MCF 10A (cell line): ENCODE results near the gene LMTK2. TPM values are rescaled to one million over a fixed set of nuclear protein-coding genes. Genes with fewer than 3 reads are reported as not detected.

Experiments
- BruUV-seq: library from RNA; stranded (reverse); fragments of 400-500 nt; replicated peaks from 2 replicates; lab custom pipeline; 2021; lab: Mats Ljungman, UMichigan
- CTCF ChIA-PET: fragments of 300-600 bp; sonication (Branson Sonifier 250); formaldehyde crosslinking; extraction: SDS; loops from one replicate; lab custom pipeline; 2021; ENCODE audit warnings: antibody characterized with exemption, inconsistent platforms; lab: Yijun Ruan, JAX
- POLR2A ChIA-PET: fragments of 300-600, 350-650 bp; sonication (Branson Sonifier 250); formaldehyde crosslinking; extraction: SDS; loops from one replicate; lab custom pipeline; 2020; ENCODE audit warnings: antibody characterized with exemption, inconsistent platforms; lab: Yijun Ruan, JAX
- DNase-seq: peaks from one replicate; pipeline ENCODE4 v3.0.0-alpha.2; 2018; ENCODE audit not compliant: unreplicated experiment
- H3K27ac Mint-ChIP-seq: one replicate; pipeline ENCODE4 v1.8.0; 2022; ENCODE audit warnings: mild to moderate bottlenecking, low read depth, mixed read lengths; ENCODE audit not compliant: unreplicated experiment
- H3K27me3 Mint-ChIP-seq: one replicate; pipeline ENCODE4 v1.8.0; 2022; ENCODE audit warnings: mixed read lengths; ENCODE audit not compliant: insufficient read depth, unreplicated experiment
- H3K36me3 Mint-ChIP-seq: one replicate; pipeline ENCODE4 v1.8.0; 2022; ENCODE audit warnings: mild to moderate bottlenecking, moderate library complexity, mixed read lengths; ENCODE audit not compliant: insufficient read depth, unreplicated experiment
- H3K4me1 Mint-ChIP-seq: one replicate; pipeline ENCODE4 v1.8.0; 2022; ENCODE audit warnings: mixed read lengths; ENCODE audit not compliant: insufficient read depth, unreplicated experiment
- H3K4me3 Mint-ChIP-seq: one replicate; pipeline ENCODE4 v1.8.0; 2022; ENCODE audit warnings: mild to moderate bottlenecking, moderate library complexity, mixed read lengths; ENCODE audit not compliant: unreplicated experiment
- H3K9me3 Mint-ChIP-seq: one replicate; pipeline ENCODE4 v1.8.0; 2022; ENCODE audit warnings: mixed read lengths; ENCODE audit not compliant: unreplicated experiment
- CTCF ChIP-seq: fragments of 200-600 bp; IDR thresholded peaks from one replicate; pipeline ENCODE4 v1.8.0; 2022; ENCODE audit warnings: antibody characterized with exemption, mild to moderate bottlenecking; ENCODE audit not compliant: unreplicated experiment
- intact Hi-C: fragments of 100-400 bp; cut with micrococcal nuclease; formaldehyde crosslinking; loops from 2 replicates; pipeline ENCODE4 v1.14.1; 2022
- total RNA-seq: library from RNA; stranded (reverse); gene quantifications from 2 replicates; pipeline ENCODE4 v1.2.3, GENCODE V29; 2022

Gene LMTK2
- total RNA-seq, 1 experiment from 2014 or later: 16.8 TPM

- peaks cover 7% of the 10 kb centered on the region for H3K36me3 Mint-ChIP-seq
- POLR2A ChIA-PET: no interaction called here
Measured at GRCh38 chr7:98091523-98091922, 15.1 kb upstream of the LMTK2 start.

GRCh38 chr7:98097042-98097645 is 9.5 kb upstream of the LMTK2 start:
- Mint-ChIP-seq H3K4me1 (no peaks in the 10 kb centered on the region), H3K36me3 (peaks cover 7% of the 10 kb centered on the region), H3K4me3 (no peak overlapping the region), H3K27ac (no peak overlapping the region), H3K9me3 (peaks cover 27% of the 10 kb centered on the region), H3K27me3 (no peaks in the 10 kb centered on the region)
- no TSS peak for BruUV-seq
- intact Hi-C loops: no loop called here
- DNase-seq: no peak
- CTCF ChIA-PET: interaction anchor here (1.0 to 5.5 kb wide), 8 partner anchors 9 to 75 kb away, joined by 3 to 42 read pairs (median 7); partner anchors contain the start of gene LMTK2
- POLR2A ChIA-PET: interaction anchor here (1.0 to 2.5 kb wide), 6 partner anchors 9 to 48 kb away, joined by 3 to 8 read pairs (median 3); partner anchors contain the start of gene LMTK2
- no peak for TF ChIP-seq CTCF

More at GRCh38 chr7:98091523-98091922, 15.1 kb upstream of the LMTK2 start:
- CTCF ChIA-PET: no interaction called here
- no peak overlapping the region for H3K27ac Mint-ChIP-seq
- intact Hi-C loops: no loop called here
- H3K4me1 Mint-ChIP-seq: no peaks in the 10 kb centered on the region
- no peaks in the 10 kb centered on the region for H3K27me3 Mint-ChIP-seq
- BruUV-seq: no TSS peak
- no peak for DNase-seq
- H3K9me3 Mint-ChIP-seq: peaks cover 7% of the 10 kb centered on the region
- H3K4me3 Mint-ChIP-seq: no peak overlapping the region
- TF ChIP-seq CTCF: no peak

- no peak for DNase-seq
- no peak overlapping the region for H3K27ac Mint-ChIP-seq
- no TSS peak for BruUV-seq
- H3K36me3 Mint-ChIP-seq: no peaks in the 10 kb centered on the region
- no peak for TF ChIP-seq CTCF
- H3K4me1 Mint-ChIP-seq: no peaks in the 10 kb centered on the region
- ChIA-PET CTCF (no interaction called here), POLR2A (no interaction called here)
- no peaks in the 10 kb centered on the region for H3K27me3 Mint-ChIP-seq
- peaks cover 20% of the 10 kb centered on the region for H3K9me3 Mint-ChIP-seq
- H3K4me3 Mint-ChIP-seq: no peak overlapping the region
- intact Hi-C loops: no loop called here
Measured at GRCh38 chr7:98100088-98100487, 6.6 kb upstream of the LMTK2 start.

GRCh38 chr7:98102170-98102569 is 4.5 kb upstream of the LMTK2 start:
- Mint-ChIP-seq H3K4me1 (peaks cover 6% of the 10 kb centered on the region), H3K36me3 (no peaks in the 10 kb centered on the region), H3K4me3 (no peak overlapping the region), H3K27me3 (no peaks in the 10 kb centered on the region), H3K9me3 (peaks cover 20% of the 10 kb centered on the region), H3K27ac (no peak overlapping the region)
- DNase-seq: no peak
- intact Hi-C loops: no loop called here
- BruUV-seq: no TSS peak
- ChIA-PET CTCF (interaction anchor here (0.6 to 1.2 kb wide), 4 partner anchors 17 to 88 kb away, joined by 3 to 5 read pairs (median 3); no protein-coding TSS in a partner anchor), POLR2A (interaction anchor here (0.6 kb wide), 1 partner anchor 83 kb away, joined by 4 read pairs; no protein-coding TSS in a partner anchor)
- no peak for TF ChIP-seq CTCF
